ENCODE measurements around the gene CASP14.

DNA sequence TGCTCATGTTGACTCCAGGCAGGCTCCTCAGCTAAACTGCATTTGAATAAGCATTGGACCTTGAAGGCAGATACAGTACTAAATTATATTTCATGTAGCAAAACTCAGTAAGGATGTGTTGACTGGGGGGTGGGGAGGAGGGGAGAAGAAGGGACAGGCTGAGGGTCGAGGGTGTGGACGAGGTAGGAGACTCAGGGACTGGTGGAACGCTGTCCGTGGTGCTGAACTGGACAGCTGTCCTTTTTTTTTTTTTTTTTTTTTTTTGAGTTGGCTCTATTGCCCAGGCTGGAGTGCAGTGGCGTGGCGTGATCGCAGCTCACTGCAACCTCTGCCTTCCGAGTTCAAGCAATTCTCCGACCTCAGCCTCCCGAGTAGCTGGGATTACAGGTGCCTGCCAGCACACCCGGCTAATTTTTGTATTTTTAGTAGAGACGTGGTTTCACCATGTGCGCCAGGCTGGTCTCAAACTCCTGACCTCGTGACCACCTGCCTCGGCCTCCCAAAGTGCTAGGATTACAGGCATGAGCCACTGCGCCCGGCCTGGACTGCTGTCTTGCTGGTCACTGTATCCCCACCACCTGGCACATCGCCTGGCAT, 33.2 kb upstream of the CASP14 start:
- TF ChIP-seq CEBPB (IDR thresholded peaks at IDR 0.05; ENCODE audit: low read depth) (no peak), TCF7L2 (IDR thresholded peaks at IDR 0.05; ENCODE audit: borderline replicate concordance, extremely low read depth, insufficient read depth, insufficient read length) (no peak), JUND (IDR thresholded peaks at IDR 0.05) (no peak), EZH2phosphoT487 (IDR thresholded peaks at IDR 0.05; ENCODE audit: borderline replicate concordance) (no peak), EZH2 (IDR thresholded peaks at IDR 0.05) (no peak)
- TF ChIP-seq, protein P1, sequence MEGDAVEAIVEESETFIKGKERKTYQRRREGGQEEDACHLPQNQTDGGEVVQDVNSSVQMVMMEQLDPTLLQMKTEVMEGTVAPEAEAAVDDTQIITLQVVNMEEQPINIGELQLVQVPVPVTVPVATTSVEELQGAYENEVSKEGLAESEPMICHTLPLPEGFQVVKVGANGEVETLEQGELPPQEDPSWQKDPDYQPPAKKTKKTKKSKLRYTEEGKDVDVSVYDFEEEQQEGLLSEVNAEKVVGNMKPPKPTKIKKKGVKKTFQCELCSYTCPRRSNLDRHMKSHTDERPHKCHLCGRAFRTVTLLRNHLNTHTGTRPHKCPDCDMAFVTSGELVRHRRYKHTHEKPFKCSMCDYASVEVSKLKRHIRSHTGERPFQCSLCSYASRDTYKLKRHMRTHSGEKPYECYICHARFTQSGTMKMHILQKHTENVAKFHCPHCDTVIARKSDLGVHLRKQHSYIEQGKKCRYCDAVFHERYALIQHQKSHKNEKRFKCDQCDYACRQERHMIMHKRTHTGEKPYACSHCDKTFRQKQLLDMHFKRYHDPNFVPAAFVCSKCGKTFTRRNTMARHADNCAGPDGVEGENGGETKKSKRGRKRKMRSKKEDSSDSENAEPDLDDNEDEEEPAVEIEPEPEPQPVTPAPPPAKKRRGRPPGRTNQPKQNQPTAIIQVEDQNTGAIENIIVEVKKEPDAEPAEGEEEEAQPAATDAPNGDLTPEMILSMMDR (IDR thresholded peaks at IDR 0.05 in 2 of 3, conservative IDR thresholded peaks at IDR 0.05 in 1 of 3; ENCODE audit: borderline replicate concordance in 1 of 3, insufficient read depth in 1 of 3, low read depth in 2 of 3, low read length in 2 of 3), result no peak
- TF ChIP-seq, protein P2, sequence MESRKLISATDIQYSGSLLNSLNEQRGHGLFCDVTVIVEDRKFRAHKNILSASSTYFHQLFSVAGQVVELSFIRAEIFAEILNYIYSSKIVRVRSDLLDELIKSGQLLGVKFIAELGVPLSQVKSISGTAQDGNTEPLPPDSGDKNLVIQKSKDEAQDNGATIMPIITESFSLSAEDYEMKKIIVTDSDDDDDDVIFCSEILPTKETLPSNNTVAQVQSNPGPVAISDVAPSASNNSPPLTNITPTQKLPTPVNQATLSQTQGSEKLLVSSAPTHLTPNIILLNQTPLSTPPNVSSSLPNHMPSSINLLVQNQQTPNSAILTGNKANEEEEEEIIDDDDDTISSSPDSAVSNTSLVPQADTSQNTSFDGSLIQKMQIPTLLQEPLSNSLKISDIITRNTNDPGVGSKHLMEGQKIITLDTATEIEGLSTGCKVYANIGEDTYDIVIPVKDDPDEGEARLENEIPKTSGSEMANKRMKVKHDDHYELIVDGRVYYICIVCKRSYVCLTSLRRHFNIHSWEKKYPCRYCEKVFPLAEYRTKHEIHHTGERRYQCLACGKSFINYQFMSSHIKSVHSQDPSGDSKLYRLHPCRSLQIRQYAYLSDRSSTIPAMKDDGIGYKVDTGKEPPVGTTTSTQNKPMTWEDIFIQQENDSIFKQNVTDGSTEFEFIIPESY (IDR thresholded peaks at IDR 0.05; ENCODE audit: extremely low read depth, insufficient replicate concordance, low read length), result no peak
